ENCODE measurements around the gene USH1C.

Gene USH1C

DNA sequence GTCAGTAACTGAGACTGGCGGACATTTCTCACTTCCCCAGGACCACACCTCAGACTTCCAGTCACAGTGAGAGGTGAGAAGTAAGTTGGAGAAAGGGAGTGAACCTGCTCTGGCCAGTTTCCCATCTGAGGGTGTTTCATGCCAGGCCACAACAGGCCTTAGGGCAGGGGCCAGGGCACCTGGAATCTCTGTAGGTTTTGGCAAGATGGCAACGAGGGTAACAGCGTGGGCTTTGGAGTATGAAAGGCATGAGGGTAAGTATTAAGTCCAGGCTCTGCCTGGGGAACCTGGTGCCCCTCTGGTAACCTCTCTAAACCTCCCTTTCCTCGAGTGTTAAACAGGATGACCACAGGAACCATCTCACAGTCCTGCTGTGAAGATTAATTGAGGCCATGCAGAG is 39.1 kb downstream of the USH1C start:
- Histone ChIP-seq H4K20me1 (ENCODE audit: insufficient read depth) (no peaks in the 10 kb centered on the region), H3K4me3 (IDR thresholded peaks at IDR 0.05; ENCODE audit: insufficient read depth, low read depth, low read length) (no peak overlapping the region), H2AFZ (ENCODE audit: low read depth) (no peak overlapping the region), H3K4me1 (ENCODE audit: low read depth, poor library complexity, severe bottlenecking) (no peaks in the 10 kb centered on the region), H3K4me2 (no peak overlapping the region), H3K36me3 (ENCODE audit: insufficient read depth) (no peaks in the 10 kb centered on the region), H3K27ac (no peak overlapping the region), H3K27me3 (ENCODE audit: insufficient read depth, low read depth) (no peaks in the 10 kb centered on the region), H3K79me2 (ENCODE audit: insufficient read depth, low read depth) (no peaks in the 10 kb centered on the region), H3K9ac (no peak overlapping the region)
- TF ChIP-seq, protein P1, sequence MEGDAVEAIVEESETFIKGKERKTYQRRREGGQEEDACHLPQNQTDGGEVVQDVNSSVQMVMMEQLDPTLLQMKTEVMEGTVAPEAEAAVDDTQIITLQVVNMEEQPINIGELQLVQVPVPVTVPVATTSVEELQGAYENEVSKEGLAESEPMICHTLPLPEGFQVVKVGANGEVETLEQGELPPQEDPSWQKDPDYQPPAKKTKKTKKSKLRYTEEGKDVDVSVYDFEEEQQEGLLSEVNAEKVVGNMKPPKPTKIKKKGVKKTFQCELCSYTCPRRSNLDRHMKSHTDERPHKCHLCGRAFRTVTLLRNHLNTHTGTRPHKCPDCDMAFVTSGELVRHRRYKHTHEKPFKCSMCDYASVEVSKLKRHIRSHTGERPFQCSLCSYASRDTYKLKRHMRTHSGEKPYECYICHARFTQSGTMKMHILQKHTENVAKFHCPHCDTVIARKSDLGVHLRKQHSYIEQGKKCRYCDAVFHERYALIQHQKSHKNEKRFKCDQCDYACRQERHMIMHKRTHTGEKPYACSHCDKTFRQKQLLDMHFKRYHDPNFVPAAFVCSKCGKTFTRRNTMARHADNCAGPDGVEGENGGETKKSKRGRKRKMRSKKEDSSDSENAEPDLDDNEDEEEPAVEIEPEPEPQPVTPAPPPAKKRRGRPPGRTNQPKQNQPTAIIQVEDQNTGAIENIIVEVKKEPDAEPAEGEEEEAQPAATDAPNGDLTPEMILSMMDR (conservative IDR thresholded peaks at IDR 0.05; ENCODE audit: low read depth, low read length): no peak

DNA sequence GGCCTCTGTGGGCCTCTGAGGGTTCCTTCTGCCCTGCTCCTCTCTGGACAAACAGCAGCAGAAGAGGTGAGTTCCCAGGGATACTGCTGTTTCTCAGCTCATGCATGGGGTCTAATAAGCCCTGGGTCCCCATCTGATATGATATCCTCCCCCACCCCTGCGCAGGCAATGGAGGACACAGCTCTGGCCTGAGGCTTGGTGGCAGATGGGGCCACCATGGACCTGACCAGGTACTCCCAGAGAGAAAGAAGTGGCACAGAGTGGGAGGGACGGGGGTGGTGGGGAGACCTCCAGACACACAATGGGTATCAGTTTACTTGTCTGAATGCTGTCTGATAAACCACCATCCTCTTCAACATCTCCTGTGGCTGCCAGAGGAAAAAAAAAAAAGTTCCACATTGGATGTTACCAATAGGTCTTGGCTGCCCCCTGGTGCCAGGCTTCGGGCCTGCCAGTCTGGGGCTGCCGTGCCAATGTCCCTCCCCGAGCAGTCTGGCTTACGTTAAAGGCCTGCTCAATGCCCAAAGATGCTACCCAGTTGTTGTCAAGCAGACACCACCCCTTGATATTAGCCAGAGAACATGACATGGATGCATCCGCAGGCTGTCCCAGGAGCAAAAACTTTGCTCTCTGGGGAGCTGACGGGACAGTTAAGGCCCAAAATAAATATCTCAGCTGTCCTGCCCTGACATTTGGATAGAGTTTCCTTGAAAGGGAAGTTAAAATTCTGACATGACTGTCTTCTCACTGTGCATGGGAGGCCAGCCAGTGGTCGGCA is 39.7 kb downstream of the USH1C start:
- H3K27ac ChIP-seq: no peak overlapping the region
- no peak overlapping the region for H3K9ac ChIP-seq
- no peaks in the 10 kb centered on the region for H3K79me2 ChIP-seq (ENCODE audit: insufficient read depth, low read depth)
- no peaks in the 10 kb centered on the region for H3K36me3 ChIP-seq (ENCODE audit: insufficient read depth)
- H3K4me2 ChIP-seq: no peak overlapping the region
- H3K27me3 ChIP-seq (ENCODE audit: insufficient read depth, low read depth): no peaks in the 10 kb centered on the region
- no peak overlapping the region for H3K4me3 ChIP-seq (IDR thresholded peaks at IDR 0.05; ENCODE audit: insufficient read depth, low read depth, low read length)
- TF ChIP-seq, protein P1 (conservative IDR thresholded peaks at IDR 0.05; ENCODE audit: low read depth, low read length): peak; percentile 89
- no peak overlapping the region for H2AFZ ChIP-seq (ENCODE audit: low read depth)
- H4K20me1 ChIP-seq (ENCODE audit: insufficient read depth): no peaks in the 10 kb centered on the region
- H3K4me1 ChIP-seq (ENCODE audit: low read depth, poor library complexity, severe bottlenecking): no peaks in the 10 kb centered on the region

GRCh38 chr11:17502630-17503029 is 41.6 kb downstream of the USH1C start:
- H4K20me1 ChIP-seq (ENCODE audit: insufficient read depth): no peaks in the 10 kb centered on the region
- no peaks in the 10 kb centered on the region for H3K4me1 ChIP-seq (ENCODE audit: low read depth, poor library complexity, severe bottlenecking)
- no peak overlapping the region for H3K4me3 ChIP-seq (IDR thresholded peaks at IDR 0.05; ENCODE audit: insufficient read depth, low read depth, low read length)
- no peak overlapping the region for H2AFZ ChIP-seq (ENCODE audit: low read depth)
- H3K36me3 ChIP-seq (ENCODE audit: insufficient read depth): no peaks in the 10 kb centered on the region
- TF ChIP-seq, protein P1 (conservative IDR thresholded peaks at IDR 0.05; ENCODE audit: low read depth, low read length): no peak
- no peak overlapping the region for H3K4me2 ChIP-seq
- H3K27ac ChIP-seq: no peak overlapping the region
- H3K79me2 ChIP-seq (ENCODE audit: insufficient read depth, low read depth): no peaks in the 10 kb centered on the region
- no peaks in the 10 kb centered on the region for H3K27me3 ChIP-seq (ENCODE audit: insufficient read depth, low read depth)
- no peak overlapping the region for H3K9ac ChIP-seq

GRCh38 chr11:17500673-17501072 is 43.5 kb downstream of the USH1C start:
- Histone ChIP-seq H3K27ac (no peak overlapping the region), H3K9ac (no peak overlapping the region), H3K36me3 (ENCODE audit: insufficient read depth) (no peaks in the 10 kb centered on the region), H3K4me3 (IDR thresholded peaks at IDR 0.05; ENCODE audit: insufficient read depth, low read depth, low read length) (no peak overlapping the region), H4K20me1 (ENCODE audit: insufficient read depth) (no peaks in the 10 kb centered on the region), H3K4me1 (ENCODE audit: low read depth, poor library complexity, severe bottlenecking) (no peaks in the 10 kb centered on the region), H3K79me2 (ENCODE audit: insufficient read depth, low read depth) (no peaks in the 10 kb centered on the region), H3K27me3 (ENCODE audit: insufficient read depth, low read depth) (no peaks in the 10 kb centered on the region), H3K4me2 (no peak overlapping the region), H2AFZ (ENCODE audit: low read depth) (no peak overlapping the region)
- TF ChIP-seq, protein P1 (conservative IDR thresholded peaks at IDR 0.05; ENCODE audit: low read depth, low read length): no peak

Data from KMS-11 (cell line).